GM12878 (cell line): ENCODE data around the gene ASCC3. TPM values are rescaled to one million over a fixed set of nuclear protein-coding genes. Genes with fewer than 3 reads are reported as not detected.

Source experiments
- ATAC-seq: fragments of 200-7000 bp; cut with Tn5 transposase; 3 replicates; pipeline ENCODE4 v1.9.1; 2020; ENCODE audit warnings: mild to moderate bottlenecking, moderate library complexity
- BruUV-seq: library from RNA; stranded (reverse); fragments of 400-500 nt; replicated peaks from 2 replicates; lab custom pipeline; 2021; lab: Mats Ljungman, UMichigan
- CTCF ChIA-PET: fragments of 300-600 bp; sonication (Branson Sonifier 250); formaldehyde crosslinking; extraction: SDS; loops from one replicate; lab custom pipeline; 2021; ENCODE audit warnings: inconsistent platforms; lab: Yijun Ruan, JAX
- POLR2A ChIA-PET: fragments of 350-600 bp; formaldehyde crosslinking; extraction: SDS; loops from one replicate; lab custom pipeline; 2021; ENCODE audit warnings: inconsistent platforms; lab: Charles Lee
- RAD21 ChIA-PET: fragments of 300-600 bp; sonication (Branson Sonifier 250); formaldehyde crosslinking; loops from one replicate; lab custom pipeline; 2023; ENCODE audit warnings: antibody characterized with exemption; ENCODE audit not compliant: unreplicated experiment; lab: Charles Lee
- SMC1A ChIA-PET: fragments of 300-600 bp; sonication (Branson Sonifier 250); formaldehyde crosslinking; loops from one replicate; lab custom pipeline; 2023; ENCODE audit not compliant: unreplicated experiment, uncharacterized antibody; lab: Charles Lee
- DNase-seq: peaks from one replicate; pipeline ENCODE4 v3.0.0-alpha.2; 2011; ENCODE audit warnings: low read depth, low spot score
- FAIRE-seq: peaks from 3 replicates; lab custom pipeline; 2011; peaks lifted over from hg19 to GRCh38; lab: Jason Lieb, UNC
- H2AFZ ChIP-seq: 2 replicates; pipeline ENCODE4 v1.6.0; 2011; ENCODE audit warnings: low read depth, low read length, control low read depth; ENCODE audit not compliant: control insufficient read depth
- H3K27ac ChIP-seq: 2 replicates; pipeline ENCODE4 v1.5.1; 2011; ENCODE audit warnings: control low read depth; ENCODE audit not compliant: control insufficient read depth, insufficient read depth
- H3K27me3 ChIP-seq, 2 experiments: replicated peaks in 1 of 2; 2 replicates each; pipeline versions ENCODE4 v1.6.0 to v1.6.1; 2011; ENCODE audit warnings: low read length in 1 of 2; ENCODE audit not compliant: control insufficient read depth in 2 of 2, insufficient read depth in 2 of 2
- H3K36me3 ChIP-seq, 2 experiments: 2 replicates each; pipeline ENCODE4 v1.5.1; 2011; ENCODE audit warnings: low read length in 1 of 2; ENCODE audit not compliant: control insufficient read depth in 2 of 2, insufficient read depth in 2 of 2
- H3K4me1 ChIP-seq: 2 replicates; pipeline ENCODE4 v1.6.1; 2011; ENCODE audit warnings: mild to moderate bottlenecking, low read length, moderate library complexity, mixed read lengths; ENCODE audit not compliant: control insufficient read depth, insufficient read depth
- H3K4me2 ChIP-seq: 2 replicates; pipeline ENCODE4 v1.6.0; 2011; ENCODE audit warnings: control low read depth; ENCODE audit not compliant: control insufficient read depth, insufficient read depth
- H3K4me3 ChIP-seq: fragments of 200-600 bp; sonication (generic); 2 replicates; pipeline ENCODE4 v1.5.1; 2016
- H3K79me2 ChIP-seq: 2 replicates; pipeline ENCODE4 v1.6.0; 2011; ENCODE audit warnings: low read length; ENCODE audit not compliant: control insufficient read depth, insufficient read depth
- H3K9ac ChIP-seq: 2 replicates; pipeline ENCODE4 v1.8.0; 2011; ENCODE audit warnings: low read length, control low read depth, mixed read lengths; ENCODE audit not compliant: control insufficient read depth, insufficient read depth
- H3K9me3 ChIP-seq: replicated peaks from 3 replicates; pipeline ENCODE4 v1.5.1; 2011; ENCODE audit warnings: mild to moderate bottlenecking, low read length; ENCODE audit not compliant: control insufficient read depth, insufficient read depth
- H4K20me1 ChIP-seq: 2 replicates; pipeline ENCODE4 v1.6.0; 2011; ENCODE audit not compliant: control insufficient read depth, insufficient read depth
- ASH2L ChIP-seq: fragments of 300-600, 200-600 bp; sonication (generic); IDR thresholded peaks from 2 replicates; pipeline ENCODE4 v1.6.1; 2017; ENCODE audit warnings: low read depth, mild to moderate bottlenecking, borderline replicate concordance
- BHLHE40 ChIP-seq, 2 experiments: fragments of 450-650 bp in 1 of 2; IDR thresholded peaks; 2 replicates each; pipeline ENCODE4 v1.6.1; 2011 to 2017; ENCODE audit warnings: low read depth in 2 of 2, borderline replicate concordance in 1 of 2, improper control_type of control experiment in 1 of 2, low read length in 1 of 2, mild to moderate bottlenecking in 1 of 2
- DPF2 ChIP-seq: fragments of 450-650 bp; IDR thresholded peaks from 2 replicates; pipeline ENCODE4 v1.6.1; 2017; ENCODE audit warnings: mild to moderate bottlenecking
- EGR1 ChIP-seq, 2 experiments: IDR thresholded peaks; 1 replicate in 1 of 2; 2 replicates in 1 of 2; pipeline ENCODE4 v1.6.1; 2011 to 2012; ENCODE audit warnings: low read depth in 2 of 2, low read length in 2 of 2, borderline replicate concordance in 1 of 2, mild to moderate bottlenecking in 1 of 2, moderate library complexity in 1 of 2
- GATAD2B ChIP-seq: fragments of 450-650 bp; conservative IDR thresholded peaks from 2 replicates; pipeline ENCODE4 v1.6.1; 2017; ENCODE audit warnings: low read depth, mild to moderate bottlenecking, moderate library complexity
- IKZF1 ChIP-seq: fragments of 450-650 bp; conservative IDR thresholded peaks from 2 replicates; pipeline ENCODE4 v1.6.1; 2017; ENCODE audit warnings: antibody characterized with exemption, mild to moderate bottlenecking
- MXI1 ChIP-seq: fragments of 150-350 bp; IDR thresholded peaks from 2 replicates; pipeline ENCODE4 v1.6.1; 2011; ENCODE audit warnings: low read depth, mild to moderate bottlenecking, inconsistent platforms, low read length, improper control_type of control experiment
- NBN ChIP-seq: fragments of 450-650 bp; IDR thresholded peaks from 2 replicates; pipeline ENCODE4 v1.6.1; 2016
- RAD21 ChIP-seq: IDR thresholded peaks from 2 replicates; pipeline ENCODE4 v1.6.1; 2011; ENCODE audit warnings: mild to moderate bottlenecking, low read depth, low read length, moderate library complexity; ENCODE audit not compliant: insufficient read depth
- RB1 ChIP-seq: fragments of 450-650 bp; formaldehyde crosslinking; IDR thresholded peaks from 2 replicates; pipeline ENCODE4 v1.6.1; 2017; ENCODE audit warnings: mild to moderate bottlenecking, borderline replicate concordance
- SMAD1 ChIP-seq: fragments of 450-650 bp; IDR thresholded peaks from 2 replicates; pipeline ENCODE4 v1.6.1; 2018; ENCODE audit warnings: mild to moderate bottlenecking, low read depth; ENCODE audit not compliant: partially characterized antibody
- SPI1 ChIP-seq: IDR thresholded peaks from 2 replicates; pipeline ENCODE4 v1.6.1; 2011; ENCODE audit warnings: low read depth, mild to moderate bottlenecking, low read length, moderate library complexity, borderline replicate concordance; ENCODE audit not compliant: insufficient read depth
- WGBS: methylation state at CpG from one replicate; pipeline ENCODE4 v1.1.6; 2016; ENCODE audit warnings: low lambda C conversion rate; ENCODE audit not compliant: insufficient replicate concordance, insufficient coverage; ENCODE audit errors: missing lambda C conversion rate; 5-methylcytosine and 5-hydroxymethylcytosine counted together
- in situ Hi-C: fragments of 300-500 bp; cut with MboI; formaldehyde crosslinking; loops from 9 replicates; pipeline ENCODE4 v1.14.3; 2018; ENCODE audit warnings: mixed read lengths
- intact Hi-C: fragments of 100-400 bp; cut with micrococcal nuclease; formaldehyde crosslinking; loops from one replicate; pipeline ENCODE4 v1.14.2; 2022; ENCODE audit not compliant: unreplicated experiment
- polyA plus RNA-seq, 11 experiments: library from polyadenylated mRNA; depleted of rRNA in 4 of 11; unstranded in 6 of 11; stranded (reverse) in 5 of 11; fragments of >200 nt; fragmentation: Nextera tagmentation in 4 of 11; fragmentation: Illumina TruSeq in 1 of 11; extraction: Ambion mirVana in 4 of 11; extraction: Trizol in 1 of 11; gene quantifications; 1 replicate in 1 of 11; 2 replicates in 10 of 11; pipeline versions ENCODE4 v1.2.1 to v1.2.3, GENCODE V29; 2011 to 2016; ENCODE audit warnings: inconsistent platforms in 2 of 11, missing spikeins in 2 of 11, low read depth in 1 of 11
- total RNA-seq, 4 experiments: library from RNA; depleted of rRNA in 3 of 4; stranded (reverse); fragments of >200 nt in 3 of 4; fragmentation: Illumina TruSeq in 1 of 4; extraction: Trizol in 1 of 4; gene quantifications; 2 replicates each; pipeline versions ENCODE4 v1.2.1 to v1.2.3, GENCODE V29; 2013 to 2021

Gene ASCC3
- total and polyA plus RNA-seq, 10 of the 15 experiments (the other 5 are each of a cell fraction or from before 2014, with no cell fraction given) = 19.9 to 76.2 (median 55.9) TPM

DNA sequence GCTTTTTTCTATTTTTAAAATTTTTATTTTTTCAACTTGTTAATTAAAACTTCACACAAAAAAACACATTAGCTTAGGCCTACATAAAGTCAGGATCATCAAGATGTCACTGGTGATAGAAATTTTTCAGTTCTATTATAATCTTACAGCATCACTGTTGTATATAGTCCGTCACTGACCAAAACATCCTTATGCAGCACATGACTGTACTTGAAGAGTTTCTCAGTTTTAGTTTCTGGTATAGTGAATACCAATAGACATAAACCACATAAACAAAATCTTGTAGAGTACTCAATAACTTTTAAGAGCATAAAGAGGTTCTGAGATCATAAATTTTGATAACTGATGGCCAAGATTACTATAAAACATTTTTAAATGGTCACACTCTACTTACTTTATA is 71.8 kb downstream of the ASCC3 start:
- ChIA-PET POLR2A (no interaction called here), CTCF (no interaction called here), RAD21 (no interaction called here), SMC1A (interaction anchor here (0.6 to 1.1 kb wide), 4 partner anchors 13 to 70 kb away, joined by 3 to 4 read pairs (median 3); no protein-coding TSS in a partner anchor)
- in situ Hi-C loops = no loop called here
- Histone ChIP-seq H4K20me1 (no peaks in the 10 kb centered on the region), H3K79me2 (peaks cover 4% of the 10 kb centered on the region), H3K9me3 (no peaks in the 10 kb centered on the region; the same call in 2 of the 3 replicates), H3K27me3 (no peaks in the 10 kb centered on the region), H3K4me1 (no peaks in the 10 kb centered on the region; the same call in 1 of the 2 replicates), H3K4me3 (no peak overlapping the region), H3K4me2 (no peak overlapping the region), H2AFZ (no peak overlapping the region), H3K36me3 (peaks cover 0 to 6% of the 10 kb centered on the region in 2 experiments; a peak in 3 of 4 replicates), H3K9ac (no peak overlapping the region), H3K27ac (no peak overlapping the region)
- TF ChIP-seq GATAD2B = no peak
- peak in 1 of 2 experiments; percentile 44; a peak in 1 of 4 replicates for TF ChIP-seq BHLHE40 (IDR thresholded peaks at IDR 0.05; ENCODE audit: borderline replicate concordance in 1 of 2, low read depth in 2 of 2, low read length in 1 of 2)
- no peak for TF ChIP-seq SMAD1
- TF ChIP-seq IKZF1 = no peak
- BruUV-seq = no TSS peak
- ATAC-seq = peak; percentile 85
- DNase-seq = no peak
- intact Hi-C loops = no loop called here
- WGBS = 75% methylated on average over 1 of the region's 1 CpG
- no peak for FAIRE-seq

DNA sequence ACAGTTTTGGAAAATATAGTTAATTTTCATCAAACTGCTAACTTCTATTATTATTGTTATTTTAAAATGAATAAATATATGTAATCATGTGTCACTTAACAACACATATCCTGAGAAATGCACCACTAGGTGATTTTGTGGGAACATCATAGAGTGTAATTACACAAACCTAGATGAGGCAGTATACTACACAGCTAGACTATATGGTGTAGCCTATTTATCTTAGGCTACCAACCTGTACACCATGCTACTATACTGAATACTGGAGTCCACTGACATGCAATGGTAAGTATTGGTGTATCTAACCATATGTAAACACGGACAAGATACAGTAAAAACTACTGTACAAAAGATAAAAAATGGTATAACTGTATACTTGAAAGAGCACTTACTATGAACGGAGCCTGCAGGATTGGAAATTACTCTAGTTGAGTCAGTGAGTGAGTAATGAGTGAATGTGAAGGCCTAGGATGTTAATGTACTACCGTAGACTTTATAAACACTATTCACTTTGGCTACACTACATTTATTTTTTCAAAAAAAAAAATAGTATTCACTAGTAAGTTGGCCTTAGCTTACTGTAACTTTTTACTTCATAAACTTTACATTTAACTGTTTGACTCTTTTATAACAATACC is 72.4 kb downstream of the ASCC3 start:
- peaks cover 3% of the 10 kb centered on the region for H3K79me2 ChIP-seq
- no peak overlapping the region for H3K9ac ChIP-seq
- no TSS peak for BruUV-seq
- 97% methylated on average over 3 of the region's 3 CpGs for WGBS
- no peaks in the 10 kb centered on the region for H4K20me1 ChIP-seq
- H3K27me3 ChIP-seq = no peaks in the 10 kb centered on the region
- ATAC-seq (peak; percentile 29; the same call in 2 of the 3 replicates), DNase-seq (no peak), FAIRE-seq (no peak)
- no peak overlapping the region for H2AFZ ChIP-seq
- intact Hi-C loops (no loop called here), in situ Hi-C loops (no loop called here)
- TF ChIP-seq DPF2 (no peak), RAD21 (no peak), ASH2L (no peak), EGR1 (IDR thresholded peaks at IDR 0.05; ENCODE audit: borderline replicate concordance in 1 of 2, low read depth in 2 of 2, low read length in 2 of 2) (no peak), MXI1 (no peak), RB1 (no peak), SPI1 (no peak), NBN (no peak)
- SMC1A ChIA-PET = interaction anchor here (0.6 to 1.1 kb wide), 4 partner anchors 12 to 71 kb away, joined by 3 to 4 read pairs (median 3); no protein-coding TSS in a partner anchor
- H3K36me3 ChIP-seq = peaks cover 0 to 10% of the 10 kb centered on the region in 2 experiments; a peak in 3 of 4 replicates
- POLR2A ChIA-PET = no interaction called here
- H3K4me2 ChIP-seq = no peak overlapping the region
- RAD21 ChIA-PET = no interaction called here
- CTCF ChIA-PET = no interaction called here
- no peak overlapping the region for H3K4me3 ChIP-seq
- no peaks in the 10 kb centered on the region; the same call in 1 of the 2 replicates for H3K4me1 ChIP-seq
- H3K27ac ChIP-seq = no peak overlapping the region
- H3K9me3 ChIP-seq = no peaks in the 10 kb centered on the region; the same call in 2 of the 3 replicates
